Glomerular visceral epithelial cell (primary cell): ENCODE data around the gene LRFN2.
A peak's percentile ranks its signal among the peaks of the same experiment; 100 is the strongest.

Experiments used
- DNase-seq: peaks from one replicate; pipeline ENCODE4 v3.0.0-alpha.2; 2016; ENCODE audit errors: extremely low spot score

Gene LRFN2

DNA sequence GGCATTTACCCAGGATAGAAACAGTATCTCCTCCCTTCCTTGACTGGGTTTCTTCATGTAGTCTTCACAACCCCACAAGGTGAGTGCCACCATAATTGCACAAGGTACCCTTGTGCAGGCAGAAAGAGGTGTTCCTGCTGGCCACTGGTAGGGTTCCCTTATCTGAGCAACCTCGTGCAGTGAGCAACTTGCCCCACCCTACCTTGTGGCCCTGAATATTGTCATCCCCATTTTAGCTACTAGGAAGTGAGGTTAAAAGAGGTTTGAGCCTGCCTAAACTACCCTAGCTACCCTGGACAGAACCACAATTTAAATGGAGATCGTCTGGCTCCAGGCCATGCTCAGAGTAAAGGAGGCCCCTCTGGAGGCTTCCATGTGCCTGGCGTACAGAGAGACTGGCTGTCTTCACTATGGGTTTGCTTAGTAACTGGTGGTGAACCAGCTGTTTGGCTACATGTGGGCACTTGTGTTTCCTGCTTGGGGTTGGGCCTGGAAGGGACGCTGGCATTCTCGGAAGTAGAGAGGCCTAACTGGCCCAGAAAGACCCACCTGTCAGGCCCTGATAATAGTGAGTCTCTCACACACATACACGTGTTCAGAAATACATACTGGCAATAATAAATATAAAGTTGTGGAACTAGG, 148.8 kb downstream of the LRFN2 start:
- no peak for DNase-seq

DNA sequence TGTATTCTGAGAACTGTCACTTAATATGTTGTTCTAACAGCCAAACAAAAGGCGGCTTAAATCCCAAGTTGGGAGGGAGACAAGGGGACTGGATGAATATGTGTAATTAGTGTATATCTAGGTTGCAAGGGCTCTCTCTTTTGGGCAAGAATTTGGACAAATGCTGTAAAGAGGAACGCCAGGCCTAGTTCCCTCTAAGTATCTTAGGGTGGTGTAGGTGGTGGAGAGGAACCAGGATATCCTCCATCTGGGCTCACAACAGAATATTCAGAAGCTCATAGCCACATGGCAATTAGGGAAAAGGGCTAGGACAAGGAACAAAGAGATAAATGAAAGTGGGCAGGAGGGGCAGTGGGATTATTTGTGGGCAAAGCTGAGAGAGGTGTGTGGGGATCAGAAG, 149.5 kb downstream of the LRFN2 start:
- no peak for DNase-seq

DNA sequence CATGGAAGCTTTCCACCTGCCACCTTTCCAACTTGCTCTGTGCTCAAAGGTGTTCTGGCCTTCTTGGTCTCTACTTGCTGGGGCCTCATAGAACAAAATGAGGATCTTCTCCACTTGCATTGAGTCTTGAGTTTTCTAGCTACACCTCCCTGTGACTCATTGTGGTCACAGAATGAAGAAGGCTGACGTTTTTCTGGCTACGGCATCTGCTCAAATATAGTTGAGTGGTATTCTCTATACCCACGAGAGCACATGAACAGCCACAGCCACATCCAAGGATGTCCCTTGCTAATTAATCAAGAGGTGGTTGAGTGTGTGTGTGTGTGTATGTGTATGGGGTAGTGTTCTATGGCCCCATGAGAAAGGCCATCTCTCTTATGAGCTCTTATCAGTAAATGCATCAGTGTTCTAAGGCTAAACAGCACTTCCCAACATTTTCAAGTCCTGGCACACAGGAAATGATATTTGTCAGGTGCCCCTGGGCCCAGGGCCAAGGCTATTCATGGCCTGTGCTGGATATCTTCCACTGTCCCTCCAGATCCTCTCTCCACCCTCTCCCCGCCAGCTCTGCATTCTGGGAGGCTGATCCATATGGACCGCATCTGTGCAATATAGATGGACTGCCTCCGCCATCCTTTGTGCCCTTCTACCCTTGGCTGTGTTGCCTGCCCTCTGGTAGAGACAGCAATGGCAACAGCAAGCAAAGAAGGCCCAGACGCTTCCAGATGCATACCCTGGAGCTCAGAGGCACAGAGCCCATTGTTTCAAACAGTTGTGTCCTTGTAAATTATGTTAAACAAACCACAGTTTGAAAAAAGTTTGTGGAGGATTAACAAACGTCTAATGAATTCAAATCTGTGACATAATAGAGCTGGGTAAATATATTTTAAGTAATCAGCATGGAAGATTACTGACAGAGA, 150.2 kb downstream of the LRFN2 start:
- peak; percentile 8 for DNase-seq

DNA sequence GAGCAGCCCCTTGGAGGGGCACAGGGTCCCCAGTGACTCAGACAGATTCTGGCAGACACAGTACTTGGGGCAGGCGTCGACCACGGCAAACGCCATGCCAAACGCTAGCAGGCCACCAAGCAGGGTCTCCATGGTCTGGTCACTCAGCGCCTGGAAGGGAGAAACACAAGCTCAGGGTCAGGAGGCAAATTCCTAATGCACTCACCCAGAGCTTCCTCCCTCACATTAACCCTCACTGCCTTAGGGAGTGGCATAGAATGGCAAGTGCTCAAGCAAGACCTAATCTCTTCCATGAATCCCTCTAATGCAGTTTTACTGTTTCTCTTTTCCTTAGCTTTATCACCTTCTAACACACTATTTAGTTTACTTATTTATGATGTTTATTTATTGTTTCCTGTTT, 154.2 kb downstream of the LRFN2 start:
- DNase-seq, result no peak

DNA sequence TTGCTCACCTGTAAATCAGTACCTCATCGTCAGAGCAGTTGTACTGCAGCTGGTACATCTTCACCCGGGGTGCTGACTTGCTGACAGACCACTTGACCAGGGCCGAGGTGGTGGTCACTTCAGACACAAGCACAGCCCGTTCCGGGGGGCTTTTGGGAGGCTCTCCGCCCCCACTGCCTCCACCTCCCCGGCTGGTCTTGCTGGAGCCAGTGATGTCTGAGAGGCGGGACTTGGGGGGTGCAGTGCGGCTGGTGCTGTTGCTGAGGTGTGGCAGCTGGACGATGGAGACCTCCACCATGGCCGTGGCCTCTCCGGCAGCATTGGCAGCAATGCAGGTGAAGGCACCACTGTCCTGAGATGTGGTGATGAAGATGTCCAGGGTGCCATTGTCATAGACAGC, 155.5 kb downstream of the LRFN2 start:
- no peak for DNase-seq

DNA sequence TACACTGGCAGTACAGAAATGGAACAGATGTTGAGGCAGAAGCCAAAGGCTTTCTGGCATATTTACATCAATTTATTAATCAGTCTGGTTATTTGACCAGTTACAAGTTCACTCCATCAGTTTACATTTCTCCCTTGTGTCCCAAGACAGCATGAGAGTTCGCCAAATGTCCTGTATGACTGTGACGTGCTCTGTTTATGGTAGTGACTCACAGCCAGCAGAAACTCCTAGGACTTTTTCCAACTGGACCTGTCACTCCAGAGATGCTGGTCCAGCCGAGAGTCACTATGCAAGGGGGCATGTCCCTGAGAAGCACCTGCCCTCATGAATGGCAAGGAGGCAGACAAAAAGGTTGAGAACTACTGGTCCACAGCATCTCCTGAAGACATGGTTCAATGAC, 160.0 kb downstream of the LRFN2 start:
- no peak for DNase-seq

DNA sequence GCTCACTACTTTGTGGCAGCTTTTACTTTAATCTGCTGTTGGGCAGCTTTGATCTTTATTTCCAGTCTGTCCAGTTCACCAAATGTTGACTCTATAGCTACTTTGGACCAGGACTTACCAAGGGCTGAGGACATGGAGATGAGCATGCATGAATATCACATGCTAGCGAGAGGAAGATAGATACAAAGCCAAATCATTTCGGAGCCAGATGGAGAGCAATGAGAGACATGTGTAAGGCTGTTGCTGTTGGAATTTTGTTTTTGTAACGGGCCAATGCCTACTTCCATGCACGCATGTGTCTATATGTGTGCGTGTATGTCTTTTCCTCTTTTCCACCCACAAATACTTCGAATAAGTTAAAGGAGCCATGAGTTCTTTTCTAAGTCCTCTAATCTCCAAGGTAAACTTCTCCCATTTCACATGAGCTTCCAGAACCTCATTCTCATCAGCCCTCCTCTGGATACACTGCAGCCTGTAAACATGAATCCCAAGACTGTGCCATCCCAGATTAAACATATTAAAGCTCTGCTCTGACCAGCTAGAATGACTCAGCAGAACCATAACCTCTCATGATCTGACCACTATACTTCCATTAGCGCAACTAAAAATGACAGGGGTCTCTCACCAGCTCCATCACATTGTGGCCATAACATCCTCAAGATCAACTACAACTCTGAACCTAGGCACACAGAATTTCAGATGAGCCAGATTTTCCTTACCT, 160.7 kb downstream of the LRFN2 start:
- no peak for DNase-seq

DNA sequence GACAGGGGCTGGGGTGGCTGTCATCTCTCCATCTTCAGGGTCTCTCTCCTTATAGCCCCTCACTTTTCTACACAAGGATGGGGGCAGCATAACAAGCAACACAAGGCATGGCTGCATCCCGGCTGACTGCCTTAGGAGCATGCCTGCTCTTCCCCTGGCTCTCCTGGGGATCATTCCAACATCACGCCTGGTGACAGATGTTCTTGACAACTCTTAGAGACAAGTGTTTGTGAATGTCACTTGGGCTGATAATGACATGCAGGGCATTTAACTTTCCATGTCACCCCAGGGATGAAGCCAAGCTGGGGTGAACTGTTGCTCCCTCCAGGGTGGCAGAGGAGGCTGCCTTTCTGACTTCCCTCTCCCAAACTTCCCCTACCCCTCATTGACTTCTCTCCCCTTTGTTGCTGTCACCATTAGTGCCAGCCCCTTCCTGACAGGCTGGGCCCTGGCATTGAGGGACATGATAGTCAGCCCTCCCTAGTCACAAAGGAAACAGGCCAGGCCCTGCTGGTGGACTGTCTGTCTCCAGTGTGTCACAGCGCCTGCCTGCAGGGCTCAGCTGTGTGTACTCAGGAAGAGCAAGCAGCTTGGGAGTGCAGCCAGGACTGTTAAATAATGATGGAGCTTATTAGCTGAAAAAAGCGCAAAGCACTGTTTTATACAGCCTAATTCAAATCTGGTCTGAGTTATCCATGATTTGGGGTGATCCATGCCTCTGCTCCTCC, 161.8 kb downstream of the LRFN2 start:
- DNase-seq, result no peak

DNA sequence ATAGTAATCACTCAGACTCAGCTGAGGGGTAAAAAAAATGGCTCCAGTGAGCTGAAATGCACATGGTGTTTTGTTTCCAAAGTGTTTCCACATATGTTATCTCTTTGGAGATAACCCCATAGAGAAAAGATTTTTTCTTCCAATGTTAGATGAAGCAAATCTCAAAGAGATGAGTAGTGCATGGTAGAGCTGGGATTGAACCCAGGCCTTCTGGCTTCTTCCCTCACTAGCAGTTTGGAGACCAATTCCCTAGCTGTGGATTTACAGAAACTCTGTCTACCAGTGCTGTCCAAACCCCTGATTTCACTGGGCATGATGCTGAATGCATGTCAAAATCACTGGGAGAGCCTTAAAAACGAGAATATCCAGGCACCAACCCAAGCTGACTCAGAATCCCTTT, 165.1 kb downstream of the LRFN2 start:
- no peak for DNase-seq

DNA sequence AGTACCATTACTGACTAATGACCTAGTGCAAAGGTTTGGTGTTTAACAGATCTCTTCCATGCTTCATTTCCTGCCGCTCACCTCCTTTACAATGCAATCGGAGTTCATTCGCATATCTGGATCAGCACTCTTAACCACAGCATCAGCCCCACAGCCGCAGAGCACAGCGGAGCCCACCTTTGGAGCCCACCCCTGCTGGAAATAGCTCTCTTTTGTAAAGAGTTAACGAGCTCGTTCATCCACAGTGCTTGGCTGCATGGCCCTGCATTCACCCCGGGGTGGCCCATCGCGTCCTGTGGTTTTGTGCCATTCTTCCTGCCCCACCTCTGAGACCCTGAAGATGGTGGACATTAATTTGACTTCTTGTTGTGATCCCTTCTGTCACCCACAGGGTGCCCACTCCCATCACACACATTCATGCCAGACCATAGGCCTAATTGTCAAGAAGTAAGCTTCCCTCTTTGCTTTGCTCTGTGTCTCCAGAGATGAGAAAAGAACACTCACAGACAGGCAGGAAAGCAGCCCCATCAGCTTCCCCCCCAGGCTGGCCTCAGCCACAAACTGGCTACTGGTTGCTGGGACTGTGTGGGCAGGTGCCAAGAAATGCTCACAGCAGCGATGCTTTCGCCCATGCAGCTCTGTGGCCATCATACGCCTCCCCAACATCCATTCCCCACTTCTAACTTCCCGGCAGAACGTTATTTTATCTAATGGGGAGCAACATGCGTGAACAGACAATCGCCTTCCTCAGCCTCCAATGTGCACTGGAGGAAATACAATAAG, 167.0 kb downstream of the LRFN2 start:
- DNase-seq, result no peak

DNA sequence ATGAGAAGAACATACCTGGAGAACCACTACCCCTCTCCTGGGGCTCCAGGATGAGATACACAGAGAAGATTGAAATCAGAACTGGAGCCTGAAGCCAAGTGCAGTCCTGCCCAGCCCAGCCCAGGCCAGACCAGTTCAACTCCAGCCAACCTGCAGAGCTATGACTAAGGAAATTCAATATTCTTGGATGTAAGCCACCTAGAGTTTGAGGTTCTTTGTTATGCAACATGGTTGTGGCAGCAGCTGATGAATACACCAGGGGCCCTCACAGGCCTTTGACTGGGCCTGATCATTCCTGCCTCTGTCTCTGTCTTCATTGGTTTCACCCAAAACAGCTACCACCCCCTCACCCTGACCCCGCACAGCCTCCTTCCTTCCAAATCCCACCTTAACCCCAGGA, 167.8 kb downstream of the LRFN2 start:
- DNase-seq, result no peak

DNA sequence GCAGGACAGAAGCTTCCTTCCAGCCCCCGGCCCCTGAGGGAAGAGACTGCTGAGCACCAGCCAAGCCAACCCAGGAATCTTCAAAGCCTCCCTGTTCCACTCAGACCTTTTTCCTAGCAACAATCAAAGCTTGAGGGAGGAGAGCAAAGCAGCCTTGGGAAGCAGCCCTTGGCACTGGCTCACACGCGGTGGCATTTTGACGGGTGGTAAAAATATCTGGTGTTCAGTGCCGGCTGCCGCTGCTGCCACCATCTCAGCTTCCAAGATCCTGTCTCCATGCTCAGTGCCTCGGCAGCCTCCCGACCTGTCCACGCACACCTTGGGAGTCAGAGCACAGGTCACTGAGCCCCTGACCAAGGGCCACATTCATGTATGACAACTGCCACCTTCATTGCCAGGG, 170.1 kb downstream of the LRFN2 start:
- no peak for DNase-seq

DNA sequence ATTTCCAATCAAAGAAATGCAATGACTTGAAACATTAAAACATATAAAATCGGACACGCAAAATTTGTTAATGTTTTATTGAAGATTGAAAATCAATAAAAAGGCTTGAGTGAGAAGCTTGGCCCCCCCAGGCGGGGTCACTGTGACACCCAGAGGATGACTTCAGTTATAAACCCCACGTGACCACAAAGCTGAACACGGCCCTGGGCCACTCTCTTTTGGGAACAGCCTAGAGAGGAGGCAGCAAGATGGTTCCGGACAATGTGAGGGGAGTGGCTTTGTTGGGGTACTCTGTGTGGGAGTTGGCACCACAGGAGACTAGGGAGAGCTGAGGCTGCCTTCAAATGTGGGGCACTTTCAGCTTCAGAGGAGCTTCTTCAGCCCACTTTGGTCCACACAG, 172.5 kb downstream of the LRFN2 start:
- DNase-seq, result no peak

DNA sequence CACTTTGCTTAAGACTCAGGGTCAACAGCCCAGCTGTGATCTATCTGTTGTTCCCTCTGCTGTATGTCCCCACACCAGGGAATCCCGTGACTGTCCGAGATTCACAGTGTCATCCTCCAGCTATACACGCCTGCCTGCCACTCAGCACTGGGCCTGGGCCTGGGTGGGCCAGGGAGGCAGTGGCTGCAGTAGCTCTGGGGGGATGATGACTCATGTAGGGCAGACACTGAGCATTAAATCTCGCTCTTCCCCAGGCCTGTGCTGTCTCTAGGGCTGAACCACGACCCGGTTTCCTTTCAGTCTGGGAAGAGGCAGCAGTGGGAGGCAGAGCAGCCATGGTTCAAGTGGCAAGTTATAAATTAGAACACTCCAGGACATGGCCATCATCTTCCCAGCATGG, 173.9 kb downstream of the LRFN2 start:
- no peak for DNase-seq

DNA sequence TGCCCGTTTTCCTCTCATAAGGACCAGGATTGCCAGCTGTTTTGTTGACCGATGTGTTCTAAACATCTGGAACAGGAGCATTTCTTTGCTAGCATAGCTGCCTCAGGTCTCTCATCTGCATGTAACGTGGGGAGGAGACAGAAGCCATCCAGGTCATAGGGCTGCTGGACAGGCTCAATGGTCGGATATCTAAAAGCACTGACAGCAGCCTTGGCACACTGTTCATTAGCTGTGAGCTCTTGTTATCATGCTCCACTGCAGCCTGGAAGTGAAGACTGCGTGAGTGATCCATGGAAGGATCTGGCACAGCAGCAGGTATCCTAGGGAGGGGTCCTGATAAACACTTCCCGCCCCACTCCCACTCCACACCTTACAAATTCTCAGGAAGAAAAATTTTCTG, 175.3 kb downstream of the LRFN2 start:
- DNase-seq, result no peak

DNA sequence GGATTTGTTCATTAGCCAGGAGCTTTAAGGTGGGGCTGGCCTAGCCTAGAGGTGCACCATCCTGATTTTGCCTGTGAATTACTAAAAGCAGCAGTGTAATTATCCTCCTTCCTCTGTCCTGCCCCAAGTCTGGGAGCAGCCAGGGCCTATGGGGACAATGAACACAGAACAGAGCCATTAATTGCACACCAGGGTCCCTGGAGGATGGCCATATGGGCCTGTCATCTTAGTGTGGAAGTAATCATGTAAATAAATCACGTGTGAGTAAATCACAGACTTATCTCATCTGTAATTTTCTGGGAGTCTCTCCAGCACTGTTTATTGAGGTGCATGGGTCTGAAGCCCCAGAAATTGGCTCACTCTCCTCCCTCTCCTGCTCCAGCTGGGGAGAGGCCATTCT, 176.3 kb downstream of the LRFN2 start:
- no peak for DNase-seq

DNA sequence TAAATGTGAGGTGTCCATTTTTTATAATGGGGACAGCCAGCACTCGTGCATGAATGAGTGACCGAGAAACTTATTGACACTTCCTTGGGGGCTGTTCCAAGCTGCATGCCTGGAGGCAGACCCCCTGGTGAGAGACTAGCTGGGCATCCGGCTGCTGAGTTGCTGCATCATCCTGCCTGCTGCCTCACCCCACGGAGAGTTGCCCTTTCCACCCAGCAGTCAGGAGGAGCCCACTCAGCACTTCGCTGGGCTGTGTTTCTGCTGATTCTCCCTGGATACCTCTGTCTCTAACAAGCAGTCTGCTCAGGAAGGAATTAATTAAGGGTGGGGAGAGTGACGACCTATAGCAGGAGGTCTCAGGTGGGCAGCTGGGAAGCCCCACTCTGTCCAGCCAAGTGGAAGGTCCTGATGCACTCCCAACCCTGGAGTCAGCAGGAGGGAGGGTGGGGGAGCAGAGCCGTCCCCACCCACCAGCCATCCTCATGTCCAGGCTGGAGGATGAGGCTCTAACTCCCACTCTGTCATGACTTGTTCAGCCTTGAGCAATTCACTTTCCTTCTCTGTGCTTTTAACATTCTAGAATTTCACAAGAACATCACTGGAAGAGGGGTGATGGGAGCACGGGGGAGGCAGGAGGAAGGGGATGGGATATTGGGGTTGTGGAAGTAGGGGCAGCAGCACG, 177.3 kb downstream of the LRFN2 start:
- no peak for DNase-seq

DNA sequence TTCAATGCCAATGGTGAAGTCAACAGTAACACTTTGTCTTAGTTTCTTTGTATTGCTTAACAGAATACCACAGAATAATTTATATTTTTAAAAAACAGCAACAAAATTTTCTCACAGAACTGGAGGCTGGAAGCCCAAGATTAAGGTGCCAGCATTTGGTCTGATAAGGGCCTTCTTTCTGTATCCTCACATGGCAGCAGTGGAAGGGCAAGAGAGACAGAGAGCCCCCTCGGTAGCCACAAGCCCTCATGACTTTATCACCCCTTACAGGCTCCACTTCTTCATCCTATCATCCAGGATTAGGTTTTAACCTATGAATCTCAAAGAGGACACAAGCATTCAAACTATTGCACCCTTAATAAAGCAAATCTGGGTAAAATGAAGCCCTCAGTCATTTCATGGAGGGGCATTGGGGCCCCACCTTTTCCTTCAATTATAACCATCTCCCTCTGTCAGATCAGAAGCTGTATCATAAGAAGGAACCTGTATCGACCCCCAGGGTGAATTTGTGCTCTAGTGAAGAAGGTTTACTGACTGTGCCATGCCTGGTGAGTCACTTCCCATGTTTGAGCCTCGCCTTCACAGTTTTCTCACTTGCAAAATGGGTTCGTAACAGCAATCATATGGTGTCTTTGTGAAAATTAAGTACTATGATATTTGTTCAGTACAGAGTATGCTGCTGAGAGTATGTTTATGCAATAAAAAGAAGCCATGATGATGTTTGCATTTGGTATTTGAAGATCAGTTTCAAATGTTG, 178.2 kb downstream of the LRFN2 start:
- no peak for DNase-seq

DNA sequence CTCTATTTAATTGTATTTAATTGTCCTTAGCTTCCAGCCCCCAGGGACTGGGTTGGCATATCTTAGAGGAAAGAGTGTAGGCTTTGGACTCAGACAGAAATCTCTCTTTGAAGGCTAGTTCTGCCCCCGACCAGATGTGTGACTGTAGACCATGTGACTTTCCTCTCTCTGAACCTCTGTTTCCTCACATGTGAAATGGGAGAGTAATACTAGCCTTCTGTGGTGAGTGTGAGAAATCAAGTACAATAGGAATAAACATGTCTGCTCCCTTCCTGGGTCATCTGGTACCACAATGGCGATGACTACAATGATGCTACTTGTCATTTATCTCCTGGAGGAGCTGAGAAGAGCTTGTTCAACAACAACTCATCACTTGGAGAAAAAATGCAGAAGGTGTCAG, 179.9 kb downstream of the LRFN2 start:
- DNase-seq, result no peak

DNA sequence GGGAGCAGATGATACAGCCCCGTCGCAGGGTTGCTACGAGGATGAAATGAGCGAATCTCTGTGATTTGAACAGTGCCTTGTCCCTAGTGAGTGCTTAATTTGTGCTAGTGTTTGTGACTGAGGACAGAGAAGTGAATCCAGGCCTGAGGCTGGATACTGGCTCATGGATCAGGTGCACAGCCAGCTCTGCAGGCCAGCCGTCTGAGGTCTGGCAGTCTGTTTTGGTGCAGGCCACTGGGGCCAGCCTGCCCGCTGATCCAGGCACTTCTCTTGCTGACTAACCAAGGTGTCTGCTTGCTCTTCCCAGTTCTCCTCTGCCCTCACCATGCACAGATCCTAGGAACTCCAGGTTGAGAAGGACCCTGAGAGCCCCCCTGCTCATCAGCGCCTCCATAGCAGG, 181.0 kb downstream of the LRFN2 start:
- DNase-seq, result no peak
